Measurements from ENCODE around the gene CDK2AP2. TPM values are rescaled to one million over a fixed set of nuclear protein-coding genes. Genes with fewer than 3 reads are reported as not detected.

Gene CDK2AP2
- total and polyA plus RNA-seq, 9 of the 15 experiments (the other 6 are each of a cell fraction or from before 2014, with no cell fraction given), result 4.4 to 47.4 (median 21.7) TPM

GRCh38 chr11:67502328-67502979, 5.5 kb downstream of the CDK2AP2 start:
- H4K20me1 ChIP-seq (replicated peaks; ENCODE audit: control insufficient read depth, insufficient read depth, low read length), result no peaks in the 10 kb centered on the region
- no peak overlapping the region for H3K4me3 ChIP-seq
- H3K79me2 ChIP-seq (ENCODE audit: control insufficient read depth, insufficient read depth, low read length), result peaks cover 30% of the 10 kb centered on the region
- FAIRE-seq (no peak), ATAC-seq (no peak), DNase-seq (ENCODE audit: extremely low read depth in 1 of 4, low spot score in 3 of 4) (no peak)
- ChIA-PET POLR2A (interaction anchor here (0.6 to 1.1 kb wide), 2 partner anchors 12 to 120 kb away, joined by 3 read pairs; no protein-coding TSS in a partner anchor), CTCF (ENCODE audit: low intra/inter-chr PET ratio) (no interaction called here)
- H3K9me1 ChIP-seq (ENCODE audit: control insufficient read depth, insufficient read depth, low read length), result peaks cover 6% of the 10 kb centered on the region
- WGBS (ENCODE audit: insufficient coverage, low coverage, missing lambda C conversion rate), result 90% methylated on average over 17 of the region's 18 CpGs
- 0 out of 4 replicates have a peak overlapping the region, but pooled peaks of 1 of the 2 experiments have one; percentile 37 for H3K9ac ChIP-seq (ENCODE audit: insufficient read depth in 1 of 2, low read depth in 2 of 2, low read length in 2 of 2)
- intact Hi-C loops (cut with micrococcal nuclease), result no loop called here
- no peaks in the 10 kb centered on the region for H3K9me3 ChIP-seq (replicated peaks; ENCODE audit: control insufficient read depth, insufficient read depth, low read depth, low read length)
- in situ Hi-C loops (cut with MboI), result no loop called here
- H3K27me3 ChIP-seq (ENCODE audit: control insufficient read depth in 2 of 2, insufficient read depth in 2 of 2, low read length in 2 of 2), result no peaks in the 10 kb centered on the region
- no TSS peak for BruUV-seq (replicated peaks)
- H3K27ac ChIP-seq (ENCODE audit: extremely low read depth, low read depth, low read length), result no peak overlapping the region
- H3K4me1 ChIP-seq (replicated peaks in 1 of 2; ENCODE audit: control insufficient read depth in 2 of 2, insufficient read depth in 2 of 2, low read length in 2 of 2), result peaks cover 23 to 74% of the 10 kb centered on the region in 2 experiments
- peaks cover 61% of the 10 kb centered on the region; the same call in 2 of the 3 replicates for H3K36me3 ChIP-seq (ENCODE audit: control insufficient read depth, insufficient read depth, low read length)
- TF ChIP-seq COPS2 (conservative IDR thresholded peaks at IDR 0.05) (no peak), NR3C1 (CRISPR knock-in tag; IDR thresholded peaks at IDR 0.05) (0 out of 2 replicates have a peak, but pooled peaks have one; percentile 8)
- H3K4me2 ChIP-seq (ENCODE audit: insufficient read depth, low read length), result no peak overlapping the region
- no peak overlapping the region for H2AFZ ChIP-seq (ENCODE audit: low read depth, low read length)

- ATAC-seq, result no peak
- no peak overlapping the region for H3K4me2 ChIP-seq (ENCODE audit: insufficient read depth, low read length)
- no peak overlapping the region for H3K4me3 ChIP-seq
- H3K27me3 ChIP-seq (ENCODE audit: control insufficient read depth in 2 of 2, insufficient read depth in 2 of 2, low read length in 2 of 2), result no peaks in the 10 kb centered on the region
- FAIRE-seq, result no peak
- H3K9me3 ChIP-seq (replicated peaks; ENCODE audit: control insufficient read depth, insufficient read depth, low read depth, low read length), result no peaks in the 10 kb centered on the region
- H4K20me1 ChIP-seq (replicated peaks; ENCODE audit: control insufficient read depth, insufficient read depth, low read length), result no peaks in the 10 kb centered on the region
- intact Hi-C loops (cut with micrococcal nuclease) (no loop called here), in situ Hi-C loops (cut with MboI) (no loop called here)
- H2AFZ ChIP-seq (ENCODE audit: low read depth, low read length), result no peak overlapping the region
- H3K4me1 ChIP-seq (replicated peaks in 1 of 2; ENCODE audit: control insufficient read depth in 2 of 2, insufficient read depth in 2 of 2, low read length in 2 of 2), result peaks cover 17 to 72% of the 10 kb centered on the region in 2 experiments
- ChIA-PET CTCF (ENCODE audit: low intra/inter-chr PET ratio) (no interaction called here), POLR2A (interaction anchor here (0.5 to 1.7 kb wide), 3 partner anchors 9 to 230 kb away, joined by 4 to 5 read pairs (median 4); no protein-coding TSS in a partner anchor)
- 97% methylated on average over 17 of the region's 18 CpGs for WGBS (ENCODE audit: insufficient coverage, low coverage, missing lambda C conversion rate)
- DNase-seq (ENCODE audit: extremely low read depth in 1 of 4, low spot score in 3 of 4), result no peak
- no peak overlapping the region for H3K27ac ChIP-seq (ENCODE audit: extremely low read depth, low read depth, low read length)
- H3K79me2 ChIP-seq (ENCODE audit: control insufficient read depth, insufficient read depth, low read length), result peaks cover 24% of the 10 kb centered on the region
- peaks cover 62% of the 10 kb centered on the region; the same call in 1 of the 3 replicates for H3K36me3 ChIP-seq (ENCODE audit: control insufficient read depth, insufficient read depth, low read length)
- TF ChIP-seq HEY1 (CRISPR knock-in tag; IDR thresholded peaks at IDR 0.05; ENCODE audit: borderline replicate concordance) (no peak), RBM25 (IDR thresholded peaks at IDR 0.05; ENCODE audit: low read depth, low read length, severe bottlenecking) (no peak), SMARCA4 (IDR thresholded peaks at IDR 0.05) (no peak), ZNF436 (CRISPR knock-in tag; IDR thresholded peaks at IDR 0.05) (no peak), IRF9 (tag; IDR thresholded peaks at IDR 0.05) (no peak), MXI1 (IDR thresholded peaks at IDR 0.05; ENCODE audit: low read depth, low read length) (no peak), POLR2G (IDR thresholded peaks at IDR 0.05; ENCODE audit: low read depth, low read length) (0 out of 2 replicates have a peak, but pooled peaks have one; percentile 33)
- H3K9me1 ChIP-seq (ENCODE audit: control insufficient read depth, insufficient read depth, low read length), result peaks cover 6% of the 10 kb centered on the region
- 0 out of 4 replicates have a peak overlapping the region, but pooled peaks of 1 of the 2 experiments have one; percentile 37 for H3K9ac ChIP-seq (ENCODE audit: insufficient read depth in 1 of 2, low read depth in 2 of 2, low read length in 2 of 2)
- BruUV-seq (replicated peaks), result no TSS peak
Measured at GRCh38 chr11:67501854-67502253, 6.1 kb downstream of the CDK2AP2 start.
